Stomach (tissue), 9 donors: ENCODE data around the gene PDLIM3. TPM values are rescaled to one million over a fixed set of nuclear protein-coding genes. Genes with fewer than 3 reads are reported as not detected.
"Not testable (repeated sequence)": the region's sequence is repeated elsewhere in the genome, so short reads cannot be mapped to it uniquely, and the experiment has no call there.

Source experiments
- DNase-seq, 2 donors: peaks; one replicate each; pipeline versions ENCODE4 v3.0.0 to v3.0.0-alpha.2; 2013 to 2019
- H3K27ac ChIP-seq, 5 donors: fragments of 200-600 bp in 4 of 5; sonication (generic) in 4 of 5; one replicate each; pipeline ENCODE4 v1.5.1; 2013 to 2019; ENCODE audit warnings: mild to moderate bottlenecking in 1 of 5, moderate library complexity in 1 of 5
- H3K27me3 ChIP-seq, 3 donors: fragments of 200-600 bp; sonication (generic); one replicate each; pipeline ENCODE4 v1.5.1; 2017 to 2019; ENCODE audit warnings: mixed run types in 1 of 3
- H3K36me3 ChIP-seq, 4 donors: fragments of 200-600 bp; sonication (generic); 1 replicate in 3 of 4; 2 replicates in 1 of 4; pipeline ENCODE4 v1.5.1; 2016 to 2019
- H3K4me1 ChIP-seq, 4 donors: fragments of 200-600 bp; sonication (generic); one replicate each; pipeline ENCODE4 v1.5.1; 2016 to 2019
- H3K4me3 ChIP-seq, 4 donors: fragments of 200-600 bp; sonication (generic) in 3 of 4; one replicate each; pipeline ENCODE4 v1.5.1; 2016 to 2019; ENCODE audit warnings: mild to moderate bottlenecking in 1 of 4
- H3K9me3 ChIP-seq, 4 donors: fragments of 200-600 bp; sonication (generic); one replicate each; pipeline ENCODE4 v1.5.1; 2016 to 2019
- EP300 ChIP-seq: sonication (generic); formaldehyde crosslinking; IDR thresholded peaks from one replicate; pipeline ENCODE4 v1.6.1; 2017; ENCODE audit warnings: antibody characterized with exemption
- POLR2A ChIP-seq, 4 donors: fragments of 450-650 bp; IDR thresholded peaks; one replicate each; pipeline ENCODE4 v1.6.1; 2016; ENCODE audit warnings: antibody characterized with exemption in 4 of 4, control low read depth in 2 of 4, mild to moderate bottlenecking in 1 of 4, moderate library complexity in 1 of 4
- POLR2AphosphoS5 ChIP-seq, 3 donors: sonication (generic); formaldehyde crosslinking; IDR thresholded peaks; one replicate each; pipeline ENCODE4 v1.6.1; 2016; ENCODE audit warnings: antibody characterized with exemption in 3 of 3
- WGBS, 5 donors: extraction: QIAGEN DNeasy Blood & Tissue Kit in 3 of 5; methylation state at CpG; one replicate each; pipeline versions ENCODE4 v1.1.5 to v1.1.7; 2013 to 2018; 5-methylcytosine and 5-hydroxymethylcytosine counted together
- intact Hi-C: fragments of 100-400 bp; cut with DNase I; formaldehyde crosslinking; loops from one replicate; pipeline ENCODE4 v1.15.1; 2023; ENCODE audit warnings: low total_unique reads
- polyA plus RNA-seq, 3 donors: library from polyadenylated mRNA; stranded (reverse); fragments of 200-250 nt; gene quantifications; one replicate each; pipeline ENCODE4 v1.2.3, GENCODE V29; 2013
- total RNA-seq, 5 donors: library from RNA; depleted of rRNA; stranded (reverse); fragments of >200 nt; gene quantifications; one replicate each; pipeline versions ENCODE4 v1.1.0 to v1.2.3, GENCODE V29; 2014 to 2016
- TF ChIP-seq, protein P1 (sequence below), 7 experiments: fragments of 450-650 bp in 4 of 7; fragments of 200-600 bp in 3 of 7; sonication (generic) in 3 of 7; IDR thresholded peaks; one replicate each; pipeline ENCODE4 v1.5.1; 2016 to 2019; ENCODE audit warnings: antibody characterized with exemption in 7 of 7, control low read depth in 2 of 7, mild to moderate bottlenecking in 1 of 7
- donor health status: healthy with polysubstance abuse.
- donor health status: Bipolar disorder and iron deficiency.
- donor health status: healthy.

The PDLIM3 gene
- total and polyA plus RNA-seq, 8 donors = 73.9 to 755 (median 108) TPM

DNA sequence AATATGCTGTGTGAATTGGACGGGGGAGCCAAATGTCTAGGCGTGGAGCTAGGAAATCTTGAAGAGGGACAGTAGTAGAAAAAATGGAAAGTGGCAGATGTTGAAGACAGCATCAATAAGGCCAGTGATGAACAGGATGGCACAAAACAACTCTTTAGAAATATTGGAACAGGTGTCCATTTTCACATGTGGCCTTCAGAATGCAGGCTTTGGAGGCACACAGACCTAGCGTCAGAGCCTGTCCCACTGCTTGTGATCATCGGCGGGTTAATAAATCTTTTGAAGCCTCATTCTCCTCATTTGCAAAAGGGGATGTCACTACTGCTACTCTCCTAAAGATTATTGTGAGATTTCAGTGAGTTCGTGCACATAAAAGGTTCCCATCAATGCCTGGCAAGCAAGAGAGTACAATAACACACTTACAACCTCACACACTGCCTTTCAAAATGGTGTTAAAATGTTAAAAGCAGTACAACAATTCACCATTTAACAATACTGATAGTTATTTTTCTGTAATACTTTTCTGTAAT, 2.4 kb downstream of the PDLIM3 start:
- peaks cover 7 to 25% (median 18%) of the 10 kb centered on the region in 4 donors for H3K4me1 ChIP-seq
- WGBS, 5 donors = 66 to 86% (median 82%) methylated on average over 6 of the region's 6 CpGs
- intact Hi-C loops = no loop called here
- H3K4me3 ChIP-seq = peak overlapping the region in 3 of 4 donors; percentile 26 to 63 (median 58)
- no peak for TF ChIP-seq EP300
- TF ChIP-seq POLR2A (IDR thresholded peaks at IDR 0.05) = no peak
- TF ChIP-seq POLR2AphosphoS5 (IDR thresholded peaks at IDR 0.05) = no peak
- TF ChIP-seq, protein P1, sequence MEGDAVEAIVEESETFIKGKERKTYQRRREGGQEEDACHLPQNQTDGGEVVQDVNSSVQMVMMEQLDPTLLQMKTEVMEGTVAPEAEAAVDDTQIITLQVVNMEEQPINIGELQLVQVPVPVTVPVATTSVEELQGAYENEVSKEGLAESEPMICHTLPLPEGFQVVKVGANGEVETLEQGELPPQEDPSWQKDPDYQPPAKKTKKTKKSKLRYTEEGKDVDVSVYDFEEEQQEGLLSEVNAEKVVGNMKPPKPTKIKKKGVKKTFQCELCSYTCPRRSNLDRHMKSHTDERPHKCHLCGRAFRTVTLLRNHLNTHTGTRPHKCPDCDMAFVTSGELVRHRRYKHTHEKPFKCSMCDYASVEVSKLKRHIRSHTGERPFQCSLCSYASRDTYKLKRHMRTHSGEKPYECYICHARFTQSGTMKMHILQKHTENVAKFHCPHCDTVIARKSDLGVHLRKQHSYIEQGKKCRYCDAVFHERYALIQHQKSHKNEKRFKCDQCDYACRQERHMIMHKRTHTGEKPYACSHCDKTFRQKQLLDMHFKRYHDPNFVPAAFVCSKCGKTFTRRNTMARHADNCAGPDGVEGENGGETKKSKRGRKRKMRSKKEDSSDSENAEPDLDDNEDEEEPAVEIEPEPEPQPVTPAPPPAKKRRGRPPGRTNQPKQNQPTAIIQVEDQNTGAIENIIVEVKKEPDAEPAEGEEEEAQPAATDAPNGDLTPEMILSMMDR (IDR thresholded peaks at IDR 0.05) = no peak
- DNase-seq = no peak
- H3K27me3 ChIP-seq = peaks cover 0 to 21% (median 13%) of the 10 kb centered on the region in 3 donors
- no peaks in the 10 kb centered on the region for H3K36me3 ChIP-seq
- H3K9me3 ChIP-seq = no peaks in the 10 kb centered on the region
- H3K27ac ChIP-seq = peak overlapping the region in 4 of 5 donors; percentile 29 to 93 (median 90)

DNA sequence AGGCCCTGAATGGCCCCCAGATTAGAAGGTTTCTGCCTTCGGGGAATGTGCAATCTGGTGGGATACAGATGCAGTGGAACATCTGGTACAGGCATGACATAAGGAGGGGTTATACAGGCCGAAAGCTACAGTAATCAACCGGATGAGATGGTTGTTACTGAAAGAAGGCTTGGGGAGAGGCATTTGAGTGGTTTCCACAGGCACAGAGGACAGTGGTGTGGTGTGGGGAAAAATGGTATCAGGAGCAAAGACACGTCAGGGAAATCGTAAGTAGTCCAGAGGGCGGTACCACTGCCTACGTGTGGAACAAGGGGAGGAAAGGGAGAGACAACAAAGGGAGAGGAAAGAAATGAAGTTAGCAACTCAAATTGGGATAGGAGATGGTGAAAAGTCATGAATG, 3.0 kb downstream of the PDLIM3 start:
- no peak for DNase-seq
- intact Hi-C loops = no loop called here

DNA sequence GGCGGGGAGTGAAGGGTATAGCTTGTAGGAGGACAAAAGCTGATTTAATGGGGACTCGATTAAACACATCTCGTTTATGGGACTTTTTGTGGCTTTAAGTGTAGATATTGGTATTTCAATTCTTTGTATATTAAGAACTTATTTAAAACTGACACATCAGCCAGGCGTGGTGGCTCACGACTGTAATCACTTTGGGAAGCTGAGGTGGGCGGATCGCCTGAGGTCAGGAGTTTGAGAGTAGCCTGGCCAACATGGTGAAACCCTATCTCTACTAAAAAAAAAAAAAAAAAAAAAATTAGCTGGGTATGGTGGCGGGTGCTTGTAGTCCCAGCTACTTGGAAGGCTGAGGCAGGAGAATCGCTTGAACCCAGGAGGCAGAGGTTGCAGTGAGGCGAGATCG, 3.7 kb downstream of the PDLIM3 start:
- H3K27ac ChIP-seq = peak overlapping the region in 4 of 5 donors; percentile 33 to 93 (median 90)
- peaks cover 7 to 23% (median 18%) of the 10 kb centered on the region in 4 donors for H3K4me1 ChIP-seq
- WGBS, 5 donors = 83 to 94% (median 87%) methylated on average over 11 of the region's 11 CpGs
- H3K9me3 ChIP-seq, DNase-seq, intact Hi-C loops, H3K36me3 ChIP-seq: not testable (repeated sequence)
- H3K27me3 ChIP-seq = peaks cover 0 to 21% (median 13%) of the 10 kb centered on the region in 3 donors
- peak overlapping the region in 1 of 4 donors; percentile 58 for H3K4me3 ChIP-seq

More for the DNA sequence above, 3.0 kb downstream of the PDLIM3 start:
- H3K36me3 ChIP-seq = no peaks in the 10 kb centered on the region
- peak overlapping the region in 3 of 4 donors; percentile 26 to 63 (median 58) for H3K4me3 ChIP-seq
- TF ChIP-seq, protein P1 (IDR thresholded peaks at IDR 0.05) = no peak
- TF ChIP-seq POLR2A (IDR thresholded peaks at IDR 0.05) = peak in 1 of 4 donors; percentile 17
- no peak for TF ChIP-seq EP300
- TF ChIP-seq POLR2AphosphoS5 (IDR thresholded peaks at IDR 0.05) = peak in 2 of 3 donors; percentile 18 to 75
- H3K9me3 ChIP-seq = no peaks in the 10 kb centered on the region
- peaks cover 7 to 25% (median 18%) of the 10 kb centered on the region in 4 donors for H3K4me1 ChIP-seq
- peaks cover 0 to 21% (median 13%) of the 10 kb centered on the region in 3 donors for H3K27me3 ChIP-seq
- H3K27ac ChIP-seq = peak overlapping the region in 4 of 5 donors; percentile 33 to 93 (median 90)
- WGBS, 5 donors = 64 to 86% (median 77%) methylated on average over 7 of the region's 7 CpGs

DNA sequence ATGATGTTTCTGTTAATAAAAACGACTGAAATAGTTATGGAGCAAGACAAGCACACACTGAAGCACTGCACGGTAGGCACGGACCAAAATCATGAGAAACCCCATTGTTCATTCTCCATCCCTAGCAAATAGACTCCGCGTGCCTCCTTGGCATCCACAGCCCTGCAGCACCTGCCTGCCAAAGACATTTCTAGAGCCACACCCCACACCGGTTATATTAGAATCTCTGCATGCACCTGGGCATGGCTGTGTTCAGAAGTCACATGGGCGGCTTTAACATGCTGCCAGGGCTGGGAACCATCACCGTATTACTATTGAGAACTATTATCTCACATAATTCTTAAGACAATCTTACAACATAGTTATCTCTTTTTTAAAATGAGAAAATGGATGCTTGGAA, 5.9 kb downstream of the PDLIM3 start:
- Histone ChIP-seq H3K27ac (peak overlapping the region in 2 of 5 donors; percentile 8 to 13), H3K9me3 (peaks cover 0 to 9% (median 3%) of the 10 kb centered on the region in 4 donors), H3K27me3 (peaks cover 0 to under 1% (median 0%) of the 10 kb centered on the region in 3 donors), H3K4me1 (peaks cover 0 to 8% (median 4%) of the 10 kb centered on the region in 4 donors), H3K36me3 (peaks cover 0 to under 1% (median 0%) of the 10 kb centered on the region in 4 donors), H3K4me3 (no peak overlapping the region)
- 24 to 51% (median 37%) methylated on average over 8 of the region's 8 CpGs for WGBS, 5 donors
- TF ChIP-seq POLR2A (IDR thresholded peaks at IDR 0.05) (no peak), EP300 (no peak), POLR2AphosphoS5 (IDR thresholded peaks at IDR 0.05) (no peak)
- TF ChIP-seq, protein P1 (IDR thresholded peaks at IDR 0.05) = no peak
- intact Hi-C loops = no loop called here
- peak in 1 of 2 donors; percentile 44 for DNase-seq
